Endodermal cell (in vitro differentiated cells): ENCODE measurements around the gene TACC3. TPM values are rescaled to one million over a fixed set of nuclear protein-coding genes. Genes with fewer than 3 reads are reported as not detected.

Experiments used
- DNase-seq: peaks from one replicate; pipeline ENCODE4 v3.0.0-alpha.2; 2017
- H3K27ac ChIP-seq: 2 replicates; pipeline ENCODE4 v1.5.1; 2013; ENCODE audit warnings: mild to moderate bottlenecking, low read depth, low read length, moderate library complexity
- H3K27me3 ChIP-seq: 2 replicates; pipeline ENCODE4 v1.6.1; 2013; ENCODE audit warnings: mild to moderate bottlenecking, low read length, moderate library complexity; ENCODE audit not compliant: insufficient read depth, control insufficient read depth, poor library complexity, severe bottlenecking
- H3K36me3 ChIP-seq: 2 replicates; pipeline ENCODE4 v1.7.0; 2013; ENCODE audit warnings: mild to moderate bottlenecking, low read length, moderate library complexity; ENCODE audit not compliant: control insufficient read depth, insufficient read depth
- H3K4me1 ChIP-seq: one replicate; pipeline ENCODE4 v1.7.0; 2013; ENCODE audit warnings: low read length; ENCODE audit not compliant: control insufficient read depth, insufficient read depth
- H3K4me3 ChIP-seq: 2 replicates; pipeline ENCODE4 v1.5.1; 2013; ENCODE audit warnings: mild to moderate bottlenecking, low read length, moderate library complexity
- H3K9ac ChIP-seq: 2 replicates; pipeline ENCODE4 v1.6.1; 2013; ENCODE audit warnings: mild to moderate bottlenecking, low read length, moderate library complexity; ENCODE audit not compliant: poor library complexity, severe bottlenecking; ENCODE audit errors: extremely low read depth
- H3K9me3 ChIP-seq: 2 replicates; pipeline ENCODE4 v1.6.1; 2013; ENCODE audit warnings: mild to moderate bottlenecking, low read length, moderate library complexity; ENCODE audit not compliant: control insufficient read depth
- H3K27ac Mint-ChIP-seq: 2 replicates; pipeline ENCODE4 v1.8.0; 2020; ENCODE audit warnings: mixed read lengths
- H3K27me3 Mint-ChIP-seq: 2 replicates; pipeline ENCODE4 v1.8.0; 2021; ENCODE audit warnings: mild to moderate bottlenecking, mixed read lengths; ENCODE audit not compliant: insufficient read depth
- H3K36me3 Mint-ChIP-seq: 2 replicates; pipeline ENCODE4 v1.8.0; 2020; ENCODE audit warnings: low read depth, mixed read lengths
- H3K4me1 Mint-ChIP-seq: 2 replicates; pipeline ENCODE4 v1.8.0; 2020; ENCODE audit warnings: mixed read lengths
- H3K4me3 Mint-ChIP-seq: 2 replicates; pipeline ENCODE4 v1.8.0; 2020; ENCODE audit warnings: mild to moderate bottlenecking, moderate library complexity, mixed read lengths
- H3K9me3 Mint-ChIP-seq: 2 replicates; pipeline ENCODE4 v1.8.0; 2020; ENCODE audit warnings: mild to moderate bottlenecking, mixed read lengths
- CTCF ChIP-seq: fragments of 200-600 bp; sonication (generic); conservative IDR thresholded peaks from 2 replicates; pipeline ENCODE4 v1.5.0; 2021; ENCODE audit warnings: antibody characterized with exemption, mild to moderate bottlenecking
- WGBS, 2 experiments: methylation state at CpG; one replicate each; pipeline versions ENCODE4 v1.1.5 to v1.1.7; 2013; ENCODE audit warnings: missing lambda C conversion rate in 2 of 2, mixed read lengths in 1 of 2; ENCODE audit not compliant: insufficient coverage in 1 of 2, insufficient read length in 1 of 2; 5-methylcytosine and 5-hydroxymethylcytosine counted together
- total RNA-seq, 2 donors: library from RNA; stranded (reverse); fragmentation: NEBNext Ultra II Directional in 1 of 2; extraction: Animal tissue kit (Norgen Biotek cat#: 25700) in 1 of 2; gene quantifications; 2 replicates in 1 of 2; 3 replicates in 1 of 2; pipeline ENCODE4 v1.2.1, GENCODE V29; 2021

Gene TACC3
- total RNA-seq, 2 donors from 2014 or later, result 113 to 182 TPM

GRCh38 chr4:1737666-1738065 lies 16.3 kb downstream of the TACC3 start:
- peaks cover 37% of the 10 kb centered on the region for H3K9me3 ChIP-seq
- H3K36me3 ChIP-seq, result peaks cover 92% of the 10 kb centered on the region
- no peak overlapping the region for H3K27ac ChIP-seq
- H3K4me1 ChIP-seq, result no peaks in the 10 kb centered on the region
- Mint-ChIP-seq H3K4me3 (no peak overlapping the region), H3K27ac (no peak overlapping the region), H3K9me3 (peaks cover 22% of the 10 kb centered on the region), H3K4me1 (no peaks in the 10 kb centered on the region), H3K36me3 (peaks cover 79% of the 10 kb centered on the region), H3K27me3 (no peaks in the 10 kb centered on the region)
- no peak overlapping the region for H3K9ac ChIP-seq
- H3K27me3 ChIP-seq, result no peaks in the 10 kb centered on the region
- H3K4me3 ChIP-seq, result peak overlapping the region; percentile 53
- TF ChIP-seq CTCF, result no peak
- no peak for DNase-seq
- WGBS, 2 experiments, result 97 to 99% methylated on average over 12 to 15 of the region's 15 CpGs

- no peaks in the 10 kb centered on the region for H3K27me3 ChIP-seq
- WGBS, 2 experiments, result 93 to 98% methylated on average over 4 of the region's 4 CpGs
- peak overlapping the region; percentile 64 for H3K27ac Mint-ChIP-seq
- peaks cover 22% of the 10 kb centered on the region for H3K9me3 Mint-ChIP-seq
- H3K4me1 Mint-ChIP-seq, result no peaks in the 10 kb centered on the region
- no peak overlapping the region for H3K27ac ChIP-seq
- H3K4me3 ChIP-seq, result peak overlapping the region; percentile 53
- H3K36me3 ChIP-seq, result peaks cover 85% of the 10 kb centered on the region
- H3K36me3 Mint-ChIP-seq, result peaks cover 73% of the 10 kb centered on the region
- DNase-seq, result no peak
- H3K9me3 ChIP-seq, result peaks cover 37% of the 10 kb centered on the region
- H3K9ac ChIP-seq, result no peak overlapping the region
- H3K4me3 Mint-ChIP-seq, result no peak overlapping the region
- TF ChIP-seq CTCF, result no peak
- no peaks in the 10 kb centered on the region for H3K27me3 Mint-ChIP-seq
- H3K4me1 ChIP-seq, result no peaks in the 10 kb centered on the region
These were observed 17.1 kb downstream of the TACC3 start for GRCh38 chr4:1738410-1738809.

GRCh38 chr4:1739358-1739757 lies 18.0 kb downstream of the TACC3 start:
- no peaks in the 10 kb centered on the region for H3K4me1 ChIP-seq
- H3K27ac Mint-ChIP-seq, result no peak overlapping the region
- DNase-seq, result no peak
- peaks cover 75% of the 10 kb centered on the region for H3K36me3 Mint-ChIP-seq
- peaks cover 76% of the 10 kb centered on the region for H3K36me3 ChIP-seq
- no peak overlapping the region for H3K27ac ChIP-seq
- H3K9ac ChIP-seq, result no peak overlapping the region
- peaks cover 22% of the 10 kb centered on the region for H3K9me3 Mint-ChIP-seq
- H3K4me1 Mint-ChIP-seq, result no peaks in the 10 kb centered on the region
- H3K4me3 Mint-ChIP-seq, result no peak overlapping the region
- WGBS, 2 experiments, result 93 to 96% methylated on average over 7 to 9 of the region's 9 CpGs
- H3K27me3 ChIP-seq, result no peaks in the 10 kb centered on the region
- no peak for TF ChIP-seq CTCF
- H3K9me3 ChIP-seq, result peaks cover 37% of the 10 kb centered on the region
- no peaks in the 10 kb centered on the region for H3K27me3 Mint-ChIP-seq
- H3K4me3 ChIP-seq, result no peak overlapping the region
